Globus pallidus (tissue), 1 donor: ENCODE measurements around the gene ATG9A.

Experiments used
- DNase-seq: peaks from one replicate; pipeline ENCODE4 v3.0.0-alpha.2; 2015; ENCODE audit warnings: low spot score

The ATG9A gene

DNA sequence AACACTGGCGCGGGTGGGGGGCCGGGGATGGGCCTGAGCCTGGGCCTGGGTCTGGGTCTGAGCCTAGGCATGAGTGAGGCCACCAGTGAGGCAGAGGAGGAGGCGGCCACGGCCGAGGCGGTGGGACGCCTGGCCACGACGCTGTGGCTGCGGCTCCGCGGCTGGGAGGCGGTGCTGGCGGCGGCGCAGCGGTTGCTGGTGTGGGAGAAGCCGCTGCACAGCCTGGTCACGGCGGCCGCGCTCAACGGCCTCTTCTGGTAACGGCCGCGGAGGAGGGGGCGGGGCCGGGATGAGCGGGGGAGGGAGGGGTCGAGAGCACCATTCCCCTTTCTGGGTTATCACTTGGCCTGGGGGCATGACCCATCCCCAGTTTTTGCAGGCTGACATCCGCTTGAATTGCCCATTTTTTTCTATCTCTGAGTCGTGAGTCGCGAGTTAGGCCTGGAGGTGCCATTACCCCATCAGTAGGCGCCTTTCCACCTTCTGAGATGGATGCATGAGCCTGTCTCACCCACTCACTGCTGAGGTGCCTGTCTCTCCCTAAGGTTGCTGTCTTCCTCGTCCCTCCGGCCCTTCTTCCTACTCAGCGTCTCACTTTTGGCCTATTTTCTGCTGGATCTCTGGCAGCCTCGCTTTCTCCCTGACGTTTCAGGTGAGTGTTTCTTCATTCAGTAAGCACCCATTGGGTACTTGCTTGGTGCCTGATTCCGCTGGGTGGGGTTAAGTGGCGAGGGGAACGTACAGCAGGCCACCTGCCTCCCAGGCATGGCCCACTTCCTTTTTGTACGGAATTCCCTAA lies 50.9 kb downstream of the ATG9A start:
- DNase-seq: peak; percentile 31

DNA sequence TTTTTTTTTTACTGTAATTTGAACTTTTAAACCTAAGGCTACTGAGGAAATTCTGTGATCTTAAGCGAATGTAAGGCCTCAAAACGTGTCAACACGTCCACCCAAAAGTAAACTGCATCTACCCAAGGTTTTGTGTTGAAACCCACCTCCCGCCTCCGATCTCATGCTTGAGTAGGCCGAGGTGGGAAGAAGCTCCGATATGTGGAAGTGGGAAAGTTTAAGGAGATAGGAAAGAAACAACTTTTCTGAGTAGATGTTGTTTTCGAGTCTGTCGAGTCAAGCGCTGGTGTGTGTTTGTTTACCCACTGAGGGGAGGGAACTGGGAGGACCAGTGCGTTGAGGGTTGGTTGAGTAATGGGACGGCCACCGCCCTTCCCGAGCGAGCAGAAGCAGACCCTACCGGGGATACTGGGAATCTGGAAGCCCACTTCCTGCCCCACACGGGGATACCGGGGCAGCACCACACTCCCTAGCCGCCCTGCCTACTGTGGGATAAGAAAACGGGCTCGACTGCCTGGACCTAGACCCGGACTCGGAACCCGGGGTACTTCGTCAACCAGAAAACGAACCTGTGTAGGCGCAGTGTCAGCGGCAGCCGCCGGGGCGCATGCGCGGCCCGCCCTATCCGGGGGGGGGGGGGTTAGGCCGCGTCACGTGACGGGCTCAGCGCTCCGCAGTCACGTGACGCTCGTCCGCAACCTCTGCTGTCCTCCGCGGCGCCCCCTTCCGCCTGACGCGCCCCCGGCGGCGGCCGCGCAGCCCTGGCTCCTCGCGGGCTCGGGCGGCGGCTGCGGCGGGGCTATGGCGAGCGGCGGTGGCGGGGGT lies 51.7 kb downstream of the ATG9A start, which contains the start of gene RETREG2:
TSS of gene RETREG2 (plus strand) at position 724 of the 825 bp plus-strand sequence. CDS start at position 802, 78 bp downstream.
- peak; percentile 90 for DNase-seq

DNA sequence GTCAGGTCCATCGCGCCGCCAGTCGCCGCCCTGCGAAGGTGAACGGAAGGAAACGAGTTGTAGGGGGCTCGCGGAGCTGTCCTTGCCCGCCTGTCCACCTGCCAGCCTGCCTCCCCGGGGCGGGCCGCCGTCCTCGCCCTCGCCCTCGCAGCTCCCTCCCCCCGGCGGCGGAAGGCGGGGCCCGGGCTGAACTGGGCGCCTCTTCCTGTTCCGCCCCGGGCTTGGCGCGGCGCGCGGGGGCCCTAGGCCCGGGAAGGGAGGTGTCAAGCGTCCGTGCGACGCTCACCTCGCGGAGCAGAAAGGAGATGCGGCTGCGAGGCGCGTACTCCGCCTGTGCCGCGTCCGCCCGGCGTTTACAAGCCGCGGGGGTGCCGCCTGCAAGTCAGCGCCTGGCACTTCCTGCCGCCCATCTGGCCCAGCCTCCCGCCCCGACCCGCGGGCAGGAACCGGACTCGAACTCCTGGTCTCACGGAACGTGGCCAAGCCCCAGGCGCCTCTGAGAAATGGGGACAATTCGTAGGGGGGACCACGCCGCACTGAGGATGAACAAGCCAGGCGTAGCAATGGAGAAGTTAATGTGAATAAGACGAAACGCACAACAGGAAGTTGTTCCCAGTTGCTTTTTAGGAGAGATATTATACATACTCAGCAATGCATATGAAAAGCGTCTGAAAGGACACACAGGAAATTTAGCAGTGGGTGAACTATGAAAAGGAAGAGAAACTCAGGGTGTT lies 52.5 kb downstream of the ATG9A start, which contains the start of gene CNPPD1:
TSS of gene CNPPD1 (minus strand) at position 108 of the 734 bp plus-strand sequence. CDS start at position 11, 97 bp downstream.
- DNase-seq: peak; percentile 89

DNA sequence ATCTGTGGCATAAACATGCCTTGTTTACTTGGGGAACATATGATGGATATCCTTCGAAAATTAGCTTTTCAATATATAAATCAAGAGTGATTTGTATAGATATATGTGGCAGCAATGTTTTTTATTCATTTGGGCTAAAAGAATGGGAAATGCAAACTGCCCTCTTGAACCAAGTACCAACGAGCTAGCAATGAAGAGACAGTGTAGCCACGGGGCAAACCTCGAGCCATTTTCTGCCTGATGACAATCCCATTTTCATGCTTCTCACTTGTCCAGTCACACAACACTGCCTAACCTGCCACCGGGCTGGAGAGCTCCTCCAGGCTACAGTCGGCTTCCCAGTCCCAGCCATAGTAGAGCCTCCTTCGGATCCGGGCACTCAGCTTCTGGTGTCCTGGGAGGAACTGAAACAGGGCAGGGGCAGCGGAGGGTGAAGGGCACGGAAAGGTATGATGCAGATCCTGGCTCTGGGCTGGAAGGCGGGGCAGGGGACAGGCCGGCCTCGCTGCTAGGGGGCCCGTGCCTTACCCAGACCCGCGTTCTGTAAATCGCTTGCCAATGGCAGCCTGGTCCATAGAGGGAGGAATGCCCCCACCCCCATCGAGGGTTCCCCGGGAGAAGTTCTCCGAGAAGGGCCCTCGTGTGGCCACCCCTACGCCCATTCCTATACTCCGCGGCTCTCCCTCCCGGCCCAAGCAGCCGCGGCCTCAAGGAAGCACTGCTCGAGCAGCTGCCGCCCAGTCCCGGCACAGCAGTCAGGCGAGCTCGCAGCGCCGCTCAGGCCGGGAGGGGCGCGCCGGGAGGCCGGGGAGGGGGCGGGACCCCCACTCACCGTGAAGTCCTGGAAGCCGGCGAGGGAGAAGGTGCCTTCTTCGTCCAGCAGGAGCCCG lies 53.3 kb downstream of the ATG9A start:
- peak; percentile 62 for DNase-seq

DNA sequence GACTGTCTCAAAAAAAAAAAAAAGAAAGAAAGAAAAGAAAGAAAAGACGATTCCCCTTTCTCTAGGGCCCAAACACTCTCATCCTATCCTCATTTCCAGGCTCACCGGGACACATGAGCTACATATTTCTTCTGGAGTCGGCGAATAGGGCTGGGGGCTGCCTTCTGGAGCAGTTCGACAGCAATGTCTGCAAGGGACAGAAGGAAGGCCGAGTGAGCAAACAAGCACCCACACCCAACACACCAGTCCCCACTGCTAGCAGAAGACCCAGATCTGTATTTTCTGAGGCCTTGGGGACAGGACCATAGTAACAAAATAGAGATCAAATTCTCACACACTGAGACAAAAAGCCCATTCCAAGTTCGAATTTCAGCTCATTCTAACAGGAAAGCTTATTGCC lies 54.0 kb downstream of the ATG9A start:
- DNase-seq: no peak

DNA sequence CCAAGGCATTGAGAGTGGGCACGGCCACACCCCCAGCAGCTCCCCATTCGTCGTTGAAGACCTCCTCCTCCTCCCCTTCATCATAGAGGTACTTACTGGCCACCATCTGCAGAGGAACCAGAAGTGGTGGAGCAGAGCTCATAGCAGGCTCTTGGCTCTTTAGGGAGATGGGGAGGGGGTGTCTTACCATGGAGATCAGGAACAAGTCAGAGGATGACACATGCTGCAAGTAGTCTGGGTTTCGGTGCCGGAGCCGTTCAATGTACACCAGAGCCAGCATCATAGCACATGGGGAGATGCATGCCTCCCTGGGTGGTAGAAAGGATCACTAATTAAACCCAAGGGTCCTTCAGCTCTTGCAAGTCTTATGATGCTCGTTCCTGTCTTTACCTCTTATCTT lies 54.6 kb downstream of the ATG9A start:
- DNase-seq: no peak

DNA sequence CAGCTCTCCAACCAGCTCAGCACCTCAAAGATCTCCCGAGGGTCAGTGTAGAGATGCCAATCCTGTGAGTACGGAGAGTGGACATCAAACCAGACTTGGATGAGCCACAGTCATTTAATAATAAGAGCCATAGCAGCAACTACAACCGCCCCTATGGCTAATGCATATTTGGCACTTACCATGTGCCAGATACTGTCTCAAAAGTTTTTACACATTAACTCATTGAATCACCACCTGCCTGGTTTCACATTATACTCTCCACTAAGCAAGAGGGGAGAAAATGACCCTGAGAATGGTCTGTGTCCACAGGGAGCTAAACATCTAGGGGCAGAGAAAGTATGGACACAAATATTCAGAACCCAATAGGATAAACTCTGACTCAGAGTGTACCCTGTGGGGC lies 55.3 kb downstream of the ATG9A start:
- no peak for DNase-seq

DNA sequence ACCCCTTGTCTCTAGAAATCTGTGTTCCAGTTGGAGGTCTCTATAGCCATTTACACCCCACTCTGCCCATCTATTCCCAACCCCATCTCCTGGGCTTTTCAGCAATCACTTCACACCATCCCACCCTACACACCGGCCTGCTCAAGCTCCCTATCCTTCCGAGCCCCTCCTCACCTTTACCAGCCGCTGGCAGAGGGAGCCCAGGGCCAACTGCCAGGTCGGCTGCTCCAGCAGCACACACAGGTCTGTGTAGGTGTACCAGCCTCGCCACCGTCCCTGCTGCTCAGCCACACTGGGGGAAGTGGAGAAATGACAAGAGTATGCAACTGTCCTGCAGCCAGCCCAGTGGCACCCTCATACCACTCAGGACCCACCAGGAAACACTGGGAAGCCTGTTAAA lies 56.3 kb downstream of the ATG9A start:
- no peak for DNase-seq

DNA sequence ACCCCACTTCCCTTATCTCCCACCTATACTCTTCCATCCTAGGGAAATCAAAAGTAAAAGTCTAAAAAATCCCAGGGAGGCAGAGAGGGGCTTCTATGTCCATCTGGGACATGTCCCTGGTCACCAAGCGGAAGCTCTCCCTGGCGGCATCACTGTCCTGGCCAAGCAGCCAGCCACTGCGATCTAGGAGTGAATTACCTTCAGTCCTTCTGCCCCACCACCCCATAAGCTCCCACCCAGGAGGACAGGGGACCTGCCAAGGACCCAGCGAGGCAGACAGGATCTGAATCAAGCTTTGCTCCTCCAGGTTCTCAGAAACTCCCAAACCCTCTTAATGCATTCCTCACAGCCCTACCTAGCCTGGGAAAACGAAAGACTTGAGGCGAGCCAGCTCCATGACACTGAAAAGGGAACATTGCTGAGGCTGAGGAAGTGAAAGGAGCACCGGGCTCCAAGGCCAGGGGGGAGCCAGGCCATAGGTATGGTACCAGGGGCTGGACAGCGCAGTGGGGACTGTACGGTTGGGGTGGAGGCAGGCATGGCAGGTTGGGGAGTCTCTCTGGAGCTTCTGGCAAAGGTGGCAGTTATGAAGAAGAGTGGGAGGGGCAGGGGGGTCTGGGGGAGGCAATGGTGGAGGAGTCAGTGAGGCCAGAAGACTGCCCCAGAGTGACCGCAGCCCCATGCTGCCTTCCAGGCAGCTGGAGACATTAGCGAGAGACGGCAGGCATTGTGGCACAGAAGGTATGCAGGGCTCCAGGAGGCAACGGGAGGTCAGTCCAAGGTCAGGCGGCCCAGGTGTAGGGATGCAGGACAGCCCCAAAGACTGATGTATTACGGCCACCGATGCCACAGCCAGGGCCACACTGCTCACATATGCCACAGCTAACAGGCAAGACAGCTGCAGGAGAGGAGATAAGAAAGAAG lies 56.9 kb downstream of the ATG9A start:
- no peak for DNase-seq

DNA sequence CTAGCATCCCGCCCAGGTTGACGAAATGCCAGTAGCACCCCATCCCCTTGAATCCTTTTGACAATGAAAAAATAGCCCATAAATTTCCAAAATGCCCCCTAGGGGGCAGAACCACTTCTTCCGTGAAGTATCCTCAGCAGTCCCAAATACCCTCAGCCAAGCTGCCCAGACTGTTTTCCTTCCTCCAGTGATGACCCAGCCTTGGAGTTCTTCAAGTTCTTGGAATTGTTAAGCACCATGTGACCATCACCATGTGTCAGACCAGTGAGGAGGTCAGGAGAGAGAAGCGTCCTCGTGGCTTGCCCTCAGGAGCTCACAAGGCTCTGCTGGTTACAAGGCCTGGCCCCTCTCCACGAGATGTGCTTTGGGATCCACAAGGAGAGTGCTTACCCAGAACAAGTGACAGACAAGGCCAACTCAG lies 58.2 kb downstream of the ATG9A start:
- peak; percentile 45 for DNase-seq

DNA sequence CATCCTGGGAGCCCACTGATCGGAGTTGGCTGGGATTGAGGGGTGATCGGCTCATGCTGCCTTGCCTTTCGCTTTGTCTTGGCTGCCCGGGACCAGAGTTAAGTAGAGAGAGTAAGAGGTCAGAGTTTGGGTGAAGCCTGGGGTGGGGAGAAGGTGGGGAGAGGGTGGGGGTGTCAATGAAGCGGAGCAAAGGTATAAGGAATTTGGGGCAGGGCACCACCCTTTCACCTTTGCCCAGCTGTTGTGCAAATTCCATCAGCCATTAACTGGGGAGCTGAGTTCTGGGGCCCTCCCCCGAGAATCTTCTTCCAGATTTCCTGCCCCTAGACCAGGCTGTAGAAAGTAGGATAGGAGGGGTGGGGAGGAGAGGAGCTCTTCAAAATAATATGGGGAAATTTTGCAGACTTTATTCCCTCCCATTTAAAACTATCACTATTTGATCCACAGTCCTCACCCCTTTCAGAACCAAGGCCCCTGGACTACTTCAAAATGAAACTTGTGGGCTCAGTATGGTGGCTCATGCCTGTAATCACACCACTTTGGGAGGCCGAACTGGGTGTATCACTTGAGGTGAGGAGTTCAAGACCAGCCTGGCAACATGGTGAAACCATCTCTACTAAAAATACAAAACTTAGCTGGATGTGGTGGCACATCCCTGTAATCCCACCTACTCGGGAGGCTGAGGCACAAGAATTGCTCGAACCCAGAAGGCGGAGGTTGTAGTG lies 59.3 kb downstream of the ATG9A start, which contains the start of gene SLC23A3:
TSS of gene SLC23A3 (minus strand) at position 100 of the 725 bp plus-strand sequence. CDS start at position 55, 45 bp downstream.
- no peak for DNase-seq
